ENCODE measurements around the gene HNRNPU.

The HNRNPU gene

GRCh38 chr1:244817415-244817894 is 46.9 kb downstream of the HNRNPU start:
- Histone ChIP-seq H3K4me3 (replicated peaks; ENCODE audit: insufficient read depth, low read length) (no peak overlapping the region), H3K27ac (replicated peaks) (no peak overlapping the region), H3K27me3 (ENCODE audit: insufficient read depth, poor library complexity, severe bottlenecking) (no peaks in the 10 kb centered on the region)
- no peak for DNase-seq (ENCODE audit: low read depth in 1 of 2, low spot score in 1 of 2)
- TF ChIP-seq REST (IDR thresholded peaks at IDR 0.05; ENCODE audit: insufficient replicate concordance, low read depth), result no peak
- no peak for TF ChIP-seq SPI1 (IDR thresholded peaks at IDR 0.05; ENCODE audit: borderline replicate concordance, low read depth)
- no peak for TF ChIP-seq GABPA (IDR thresholded peaks at IDR 0.05; ENCODE audit: low read depth)
- no peak for TF ChIP-seq CTCF (IDR thresholded peaks at IDR 0.05; ENCODE audit: insufficient read depth, low read length)
- TF ChIP-seq POLR2AphosphoS5 (IDR thresholded peaks at IDR 0.05; ENCODE audit: low read depth), result no peak

- Histone ChIP-seq H3K27me3 (ENCODE audit: insufficient read depth, poor library complexity, severe bottlenecking) (no peaks in the 10 kb centered on the region), H3K27ac (replicated peaks) (peak overlapping the region; percentile 84), H3K4me3 (replicated peaks; ENCODE audit: insufficient read depth, low read length) (peak overlapping the region; percentile 39)
- DNase-seq (ENCODE audit: low read depth in 1 of 2, low spot score in 1 of 2), result peak in 1 of 2 experiments; percentile 85
- TF ChIP-seq SPI1 (IDR thresholded peaks at IDR 0.05; ENCODE audit: borderline replicate concordance, low read depth) (peak; percentile 61; the same call in 1 of the 2 replicates), POLR2AphosphoS5 (IDR thresholded peaks at IDR 0.05; ENCODE audit: low read depth) (peak; percentile 70; the same call in 1 of the 2 replicates), REST (IDR thresholded peaks at IDR 0.05; ENCODE audit: insufficient replicate concordance, low read depth) (no peak), CTCF (IDR thresholded peaks at IDR 0.05; ENCODE audit: insufficient read depth, low read length) (no peak), GABPA (IDR thresholded peaks at IDR 0.05; ENCODE audit: low read depth) (no peak)
Measured at GRCh38 chr1:244815600-244816099, 48.7 kb downstream of the HNRNPU start.

- H3K27me3 ChIP-seq (ENCODE audit: insufficient read depth, poor library complexity, severe bottlenecking), result no peaks in the 10 kb centered on the region
- TF ChIP-seq GABPA (IDR thresholded peaks at IDR 0.05; ENCODE audit: low read depth) (no peak), REST (IDR thresholded peaks at IDR 0.05; ENCODE audit: insufficient replicate concordance, low read depth) (peak; percentile 80)
Measured at GRCh38 chr1:244813327-244813726, 51.0 kb downstream of the HNRNPU start.

More at GRCh38 chr1:244813327-244813726, 51.0 kb downstream of the HNRNPU start:
- Histone ChIP-seq H3K27ac (replicated peaks) (no peak overlapping the region), H3K4me3 (replicated peaks; ENCODE audit: insufficient read depth, low read length) (no peak overlapping the region)
- no peak for DNase-seq (ENCODE audit: low read depth in 1 of 2, low spot score in 1 of 2)
